Measurements from ENCODE around the gene PRKCE. TPM values are rescaled to one million over a fixed set of nuclear protein-coding genes. Genes with fewer than 3 reads are reported as not detected.

PRKCE gene
- total and polyA plus RNA-seq, 4 donors: 2.5 to 38.6 (median 5.8) TPM

DNA sequence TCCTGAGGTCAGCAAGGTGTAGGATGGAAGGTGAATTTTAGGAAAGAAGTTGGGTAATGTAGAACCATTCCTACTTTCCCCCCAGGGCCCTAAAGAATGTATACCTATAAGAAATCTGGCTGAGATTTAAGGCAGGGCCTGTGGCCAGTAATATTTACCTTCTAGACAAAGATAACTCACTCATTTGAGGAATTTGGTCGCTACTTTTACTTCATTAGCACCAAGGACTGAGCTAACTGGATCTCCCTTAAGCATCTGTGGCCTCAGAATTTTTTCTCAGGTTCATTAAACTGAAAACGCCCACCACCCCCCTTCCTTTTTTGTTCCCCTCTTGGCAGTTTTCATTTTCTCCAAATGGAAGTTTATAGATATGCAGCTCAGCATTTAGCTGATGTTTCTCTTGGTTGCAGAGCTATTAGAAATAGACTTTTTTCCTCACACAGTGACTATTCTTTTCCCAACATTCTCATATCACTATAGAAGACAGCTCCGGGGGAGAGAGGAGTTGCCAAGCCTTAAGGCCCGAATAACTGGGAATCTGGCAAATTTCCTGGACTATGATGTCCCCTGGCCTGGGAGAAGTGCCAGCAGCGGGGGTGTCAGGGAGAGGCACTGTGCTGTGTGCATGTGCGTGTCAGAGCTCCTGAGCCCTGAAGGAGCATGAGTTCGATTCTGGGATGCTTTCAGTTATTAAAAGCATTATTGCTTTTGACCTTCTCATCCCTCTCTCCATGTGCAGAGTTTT, 310.9 kb downstream of the PRKCE start (continued):
- TF ChIP-seq RAD21 (IDR thresholded peaks at IDR 0.05) (no peak), FOXA2 (IDR thresholded peaks at IDR 0.05) (no peak), YY1 (IDR thresholded peaks at IDR 0.05) (peak; percentile 42)
- TF ChIP-seq, protein P1, sequence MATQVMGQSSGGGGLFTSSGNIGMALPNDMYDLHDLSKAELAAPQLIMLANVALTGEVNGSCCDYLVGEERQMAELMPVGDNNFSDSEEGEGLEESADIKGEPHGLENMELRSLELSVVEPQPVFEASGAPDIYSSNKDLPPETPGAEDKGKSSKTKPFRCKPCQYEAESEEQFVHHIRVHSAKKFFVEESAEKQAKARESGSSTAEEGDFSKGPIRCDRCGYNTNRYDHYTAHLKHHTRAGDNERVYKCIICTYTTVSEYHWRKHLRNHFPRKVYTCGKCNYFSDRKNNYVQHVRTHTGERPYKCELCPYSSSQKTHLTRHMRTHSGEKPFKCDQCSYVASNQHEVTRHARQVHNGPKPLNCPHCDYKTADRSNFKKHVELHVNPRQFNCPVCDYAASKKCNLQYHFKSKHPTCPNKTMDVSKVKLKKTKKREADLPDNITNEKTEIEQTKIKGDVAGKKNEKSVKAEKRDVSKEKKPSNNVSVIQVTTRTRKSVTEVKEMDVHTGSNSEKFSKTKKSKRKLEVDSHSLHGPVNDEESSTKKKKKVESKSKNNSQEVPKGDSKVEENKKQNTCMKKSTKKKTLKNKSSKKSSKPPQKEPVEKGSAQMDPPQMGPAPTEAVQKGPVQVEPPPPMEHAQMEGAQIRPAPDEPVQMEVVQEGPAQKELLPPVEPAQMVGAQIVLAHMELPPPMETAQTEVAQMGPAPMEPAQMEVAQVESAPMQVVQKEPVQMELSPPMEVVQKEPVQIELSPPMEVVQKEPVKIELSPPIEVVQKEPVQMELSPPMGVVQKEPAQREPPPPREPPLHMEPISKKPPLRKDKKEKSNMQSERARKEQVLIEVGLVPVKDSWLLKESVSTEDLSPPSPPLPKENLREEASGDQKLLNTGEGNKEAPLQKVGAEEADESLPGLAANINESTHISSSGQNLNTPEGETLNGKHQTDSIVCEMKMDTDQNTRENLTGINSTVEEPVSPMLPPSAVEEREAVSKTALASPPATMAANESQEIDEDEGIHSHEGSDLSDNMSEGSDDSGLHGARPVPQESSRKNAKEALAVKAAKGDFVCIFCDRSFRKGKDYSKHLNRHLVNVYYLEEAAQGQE (IDR thresholded peaks at IDR 0.05): peak; percentile 47

DNA sequence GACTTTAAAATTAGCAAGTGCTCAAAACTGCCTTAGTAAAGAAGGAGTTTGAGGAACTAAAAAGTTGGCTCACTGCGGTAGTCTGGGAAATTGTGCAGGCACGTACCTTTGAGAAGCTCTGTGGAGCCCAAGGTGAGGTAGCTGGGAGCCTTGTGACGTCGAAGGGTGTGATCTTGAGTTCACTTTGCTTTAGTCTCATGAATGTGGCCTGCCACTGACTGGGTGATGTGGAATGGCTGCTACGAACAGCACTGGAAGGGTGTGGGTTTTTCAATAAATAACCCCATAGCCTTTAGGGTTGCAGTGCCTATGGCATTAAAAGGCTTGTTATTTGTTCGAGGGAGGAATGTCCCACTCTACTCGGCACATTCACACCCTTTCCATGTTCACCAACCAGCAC, 312.3 kb downstream of the PRKCE start:
- TF ChIP-seq, protein P2, sequence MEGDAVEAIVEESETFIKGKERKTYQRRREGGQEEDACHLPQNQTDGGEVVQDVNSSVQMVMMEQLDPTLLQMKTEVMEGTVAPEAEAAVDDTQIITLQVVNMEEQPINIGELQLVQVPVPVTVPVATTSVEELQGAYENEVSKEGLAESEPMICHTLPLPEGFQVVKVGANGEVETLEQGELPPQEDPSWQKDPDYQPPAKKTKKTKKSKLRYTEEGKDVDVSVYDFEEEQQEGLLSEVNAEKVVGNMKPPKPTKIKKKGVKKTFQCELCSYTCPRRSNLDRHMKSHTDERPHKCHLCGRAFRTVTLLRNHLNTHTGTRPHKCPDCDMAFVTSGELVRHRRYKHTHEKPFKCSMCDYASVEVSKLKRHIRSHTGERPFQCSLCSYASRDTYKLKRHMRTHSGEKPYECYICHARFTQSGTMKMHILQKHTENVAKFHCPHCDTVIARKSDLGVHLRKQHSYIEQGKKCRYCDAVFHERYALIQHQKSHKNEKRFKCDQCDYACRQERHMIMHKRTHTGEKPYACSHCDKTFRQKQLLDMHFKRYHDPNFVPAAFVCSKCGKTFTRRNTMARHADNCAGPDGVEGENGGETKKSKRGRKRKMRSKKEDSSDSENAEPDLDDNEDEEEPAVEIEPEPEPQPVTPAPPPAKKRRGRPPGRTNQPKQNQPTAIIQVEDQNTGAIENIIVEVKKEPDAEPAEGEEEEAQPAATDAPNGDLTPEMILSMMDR (IDR thresholded peaks at IDR 0.05; ENCODE audit: low read depth, low read length, missing input control): no peak
- TF ChIP-seq HNF4A (conservative IDR thresholded peaks at IDR 0.05) (no peak), RXRA (IDR thresholded peaks at IDR 0.05) (no peak), TAF1 (conservative IDR thresholded peaks at IDR 0.05) (no peak), SP1 (IDR thresholded peaks at IDR 0.05) (no peak), JUND (IDR thresholded peaks at IDR 0.05) (no peak), RAD21 (IDR thresholded peaks at IDR 0.05) (no peak), HNF4G (IDR thresholded peaks at IDR 0.05) (no peak), YY1 (IDR thresholded peaks at IDR 0.05) (no peak), FOXA2 (IDR thresholded peaks at IDR 0.05) (no peak), NR2F2 (IDR thresholded peaks at IDR 0.05) (no peak)
- TF ChIP-seq, protein P3, sequence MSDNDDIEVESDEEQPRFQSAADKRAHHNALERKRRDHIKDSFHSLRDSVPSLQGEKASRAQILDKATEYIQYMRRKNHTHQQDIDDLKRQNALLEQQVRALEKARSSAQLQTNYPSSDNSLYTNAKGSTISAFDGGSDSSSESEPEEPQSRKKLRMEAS (IDR thresholded peaks at IDR 0.05): no peak
- TF ChIP-seq, protein P1 (IDR thresholded peaks at IDR 0.05): no peak
- TF ChIP-seq, protein P4, sequence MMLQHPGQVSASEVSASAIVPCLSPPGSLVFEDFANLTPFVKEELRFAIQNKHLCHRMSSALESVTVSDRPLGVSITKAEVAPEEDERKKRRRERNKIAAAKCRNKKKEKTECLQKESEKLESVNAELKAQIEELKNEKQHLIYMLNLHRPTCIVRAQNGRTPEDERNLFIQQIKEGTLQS (IDR thresholded peaks at IDR 0.05): no peak
- TF ChIP-seq, protein P5, sequence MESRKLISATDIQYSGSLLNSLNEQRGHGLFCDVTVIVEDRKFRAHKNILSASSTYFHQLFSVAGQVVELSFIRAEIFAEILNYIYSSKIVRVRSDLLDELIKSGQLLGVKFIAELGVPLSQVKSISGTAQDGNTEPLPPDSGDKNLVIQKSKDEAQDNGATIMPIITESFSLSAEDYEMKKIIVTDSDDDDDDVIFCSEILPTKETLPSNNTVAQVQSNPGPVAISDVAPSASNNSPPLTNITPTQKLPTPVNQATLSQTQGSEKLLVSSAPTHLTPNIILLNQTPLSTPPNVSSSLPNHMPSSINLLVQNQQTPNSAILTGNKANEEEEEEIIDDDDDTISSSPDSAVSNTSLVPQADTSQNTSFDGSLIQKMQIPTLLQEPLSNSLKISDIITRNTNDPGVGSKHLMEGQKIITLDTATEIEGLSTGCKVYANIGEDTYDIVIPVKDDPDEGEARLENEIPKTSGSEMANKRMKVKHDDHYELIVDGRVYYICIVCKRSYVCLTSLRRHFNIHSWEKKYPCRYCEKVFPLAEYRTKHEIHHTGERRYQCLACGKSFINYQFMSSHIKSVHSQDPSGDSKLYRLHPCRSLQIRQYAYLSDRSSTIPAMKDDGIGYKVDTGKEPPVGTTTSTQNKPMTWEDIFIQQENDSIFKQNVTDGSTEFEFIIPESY (IDR thresholded peaks at IDR 0.05): no peak
- Histone ChIP-seq H3K27ac (ENCODE audit: low read depth in 1 of 2, low read length in 2 of 2) (no peak overlapping the region), H3K9me3 (ENCODE audit: control insufficient read depth in 4 of 4, low read length in 3 of 4) (no peaks in the 10 kb centered on the region), H3K4me3 (ENCODE audit: low read depth in 1 of 3, low read length in 3 of 3) (no peak overlapping the region), H3K27me3 (ENCODE audit: control insufficient read depth in 4 of 4, insufficient read depth in 4 of 4, low read length in 3 of 4) (no peaks in the 10 kb centered on the region), H3K4me1 (ENCODE audit: control insufficient read depth in 4 of 4, insufficient read depth in 4 of 4, low read length in 3 of 4) (peaks cover 5 to 45% (median 19%) of the 10 kb centered on the region in 4 donors), H3K36me3 (ENCODE audit: control insufficient read depth in 4 of 4, insufficient read depth in 3 of 4, low read depth in 1 of 4, low read length in 3 of 4) (no peaks in the 10 kb centered on the region), H3K9ac (ENCODE audit: low read depth in 1 of 2, low read length in 2 of 2) (no peak overlapping the region)
- 83% methylated on average over 7 of the region's 7 CpGs for WGBS
- peak; percentile 10 for DNase-seq (ENCODE audit: low spot score)

Data from liver (tissue), 9 donors.